Measurements from ENCODE around the gene ATP8A2.

GRCh38 chr13:25885418-25885817 lies 513.6 kb downstream of the ATP8A2 start:
- TF ChIP-seq CTCF (conservative IDR thresholded peaks at IDR 0.05) (no peak), ZFX (IDR thresholded peaks at IDR 0.05) (no peak)
